PC-9 (cell line): Measurements from ENCODE around the gene TRIM66.

Experiments used
- CTCF ChIP-seq: fragments of 200-600 bp; sonication (generic); conservative IDR thresholded peaks from 2 replicates; pipeline ENCODE4 v1.6.1; 2017; ENCODE audit warnings: mixed run types, antibody characterized with exemption, mild to moderate bottlenecking, moderate library complexity
- EZH2 ChIP-seq: fragments of 200-600 bp; sonication (generic); IDR thresholded peaks from 2 replicates; pipeline ENCODE4 v1.8.0; 2017; ENCODE audit warnings: antibody characterized with exemption, low read depth

- TF ChIP-seq CTCF (no peak), EZH2 (no peak)
Measured at GRCh38 chr11:8584511-8584910, 98.0 kb downstream of the TRIM66 start.
